A549 (cell line): ENCODE measurements around the gene SCYGR2.

Experiments
- JUNB ChIP-seq: fragments of >200 bp; sonication (Bioruptor Twin); formaldehyde crosslinking; IDR thresholded peaks from 2 replicates; pipeline ENCODE4 v1.6.1; 2016
- KDM1A ChIP-seq: fragments of 200-600 bp; sonication (generic); IDR thresholded peaks from 2 replicates; pipeline ENCODE4 v1.6.1; 2016; ENCODE audit warnings: low read depth, mild to moderate bottlenecking
- POLR2A ChIP-seq: IDR thresholded peaks from 2 replicates; pipeline ENCODE4 v1.6.1; 2012; ENCODE audit warnings: mild to moderate bottlenecking, low read length
- RAD21 ChIP-seq, 2 experiments: fragments of >200 bp in 1 of 2; sonication (Bioruptor Twin) in 1 of 2; formaldehyde crosslinking in 1 of 2; IDR thresholded peaks in 1 of 2; conservative IDR thresholded peaks in 1 of 2; 2 replicates in 1 of 2; 3 replicates in 1 of 2; pipeline ENCODE4 v1.6.1; 2012 to 2018; ENCODE audit warnings: inconsistent platforms in 1 of 2
- RARB ChIP-seq: fragments of 250-450 bp; sonication (Bioruptor Pico); IDR thresholded peaks from 2 replicates; pipeline ENCODE4 v1.8.0; 2021; ENCODE audit warnings: mild to moderate bottlenecking, moderate library complexity
- RFX5 ChIP-seq: fragments of 450-650 bp; IDR thresholded peaks from 2 replicates; pipeline ENCODE4 v1.7.1; 2014; ENCODE audit warnings: antibody characterized with exemption, mild to moderate bottlenecking, moderate library complexity
- TF ChIP-seq, protein P1 (sequence below): fragments of 200-600 bp; sonication (generic); IDR thresholded peaks from 2 replicates; pipeline ENCODE4 v1.6.1; 2016; ENCODE audit warnings: antibody characterized with exemption, mild to moderate bottlenecking, moderate library complexity
- TF ChIP-seq, protein P2 (sequence below): fragments of 450-650 bp; IDR thresholded peaks from 2 replicates; pipeline ENCODE4 v1.6.1; 2014; ENCODE audit warnings: antibody characterized with exemption
- TF ChIP-seq, protein P3 (sequence below): fragments of >200 bp; sonication (Bioruptor Twin); formaldehyde crosslinking; IDR thresholded peaks from 3 replicates; pipeline ENCODE4 v1.5.1; 2016

DNA sequence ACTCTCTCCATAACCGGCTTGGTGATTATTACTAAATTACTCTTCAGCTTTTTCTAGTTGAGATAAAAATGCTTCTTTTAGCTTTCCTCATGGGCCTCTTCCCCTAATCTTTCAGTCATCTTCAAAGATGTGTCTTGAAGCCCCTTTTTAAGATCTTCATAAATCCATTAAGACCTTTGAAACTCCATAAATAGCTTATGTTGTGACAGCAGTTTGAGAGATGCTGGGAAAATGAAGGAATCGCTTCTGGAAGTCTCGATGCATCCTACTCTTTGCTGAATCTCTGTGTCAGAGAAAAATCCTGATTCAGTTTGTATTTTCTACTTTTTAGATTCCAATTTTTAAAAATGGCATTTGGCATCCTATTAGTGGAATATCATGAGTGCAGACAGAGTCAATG, 31.6 kb downstream of the SCYGR2 start:
- TF ChIP-seq POLR2A (no peak), KDM1A (no peak), RFX5 (no peak), JUNB (no peak), RARB (CRISPR knock-in tag) (no peak), RAD21 (conservative IDR thresholded peaks at IDR 0.05 in 1 of 2, IDR thresholded peaks at IDR 0.05 in 1 of 2) (no peak)
- TF ChIP-seq, protein P1, sequence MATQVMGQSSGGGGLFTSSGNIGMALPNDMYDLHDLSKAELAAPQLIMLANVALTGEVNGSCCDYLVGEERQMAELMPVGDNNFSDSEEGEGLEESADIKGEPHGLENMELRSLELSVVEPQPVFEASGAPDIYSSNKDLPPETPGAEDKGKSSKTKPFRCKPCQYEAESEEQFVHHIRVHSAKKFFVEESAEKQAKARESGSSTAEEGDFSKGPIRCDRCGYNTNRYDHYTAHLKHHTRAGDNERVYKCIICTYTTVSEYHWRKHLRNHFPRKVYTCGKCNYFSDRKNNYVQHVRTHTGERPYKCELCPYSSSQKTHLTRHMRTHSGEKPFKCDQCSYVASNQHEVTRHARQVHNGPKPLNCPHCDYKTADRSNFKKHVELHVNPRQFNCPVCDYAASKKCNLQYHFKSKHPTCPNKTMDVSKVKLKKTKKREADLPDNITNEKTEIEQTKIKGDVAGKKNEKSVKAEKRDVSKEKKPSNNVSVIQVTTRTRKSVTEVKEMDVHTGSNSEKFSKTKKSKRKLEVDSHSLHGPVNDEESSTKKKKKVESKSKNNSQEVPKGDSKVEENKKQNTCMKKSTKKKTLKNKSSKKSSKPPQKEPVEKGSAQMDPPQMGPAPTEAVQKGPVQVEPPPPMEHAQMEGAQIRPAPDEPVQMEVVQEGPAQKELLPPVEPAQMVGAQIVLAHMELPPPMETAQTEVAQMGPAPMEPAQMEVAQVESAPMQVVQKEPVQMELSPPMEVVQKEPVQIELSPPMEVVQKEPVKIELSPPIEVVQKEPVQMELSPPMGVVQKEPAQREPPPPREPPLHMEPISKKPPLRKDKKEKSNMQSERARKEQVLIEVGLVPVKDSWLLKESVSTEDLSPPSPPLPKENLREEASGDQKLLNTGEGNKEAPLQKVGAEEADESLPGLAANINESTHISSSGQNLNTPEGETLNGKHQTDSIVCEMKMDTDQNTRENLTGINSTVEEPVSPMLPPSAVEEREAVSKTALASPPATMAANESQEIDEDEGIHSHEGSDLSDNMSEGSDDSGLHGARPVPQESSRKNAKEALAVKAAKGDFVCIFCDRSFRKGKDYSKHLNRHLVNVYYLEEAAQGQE = no peak
- TF ChIP-seq, protein P2, sequence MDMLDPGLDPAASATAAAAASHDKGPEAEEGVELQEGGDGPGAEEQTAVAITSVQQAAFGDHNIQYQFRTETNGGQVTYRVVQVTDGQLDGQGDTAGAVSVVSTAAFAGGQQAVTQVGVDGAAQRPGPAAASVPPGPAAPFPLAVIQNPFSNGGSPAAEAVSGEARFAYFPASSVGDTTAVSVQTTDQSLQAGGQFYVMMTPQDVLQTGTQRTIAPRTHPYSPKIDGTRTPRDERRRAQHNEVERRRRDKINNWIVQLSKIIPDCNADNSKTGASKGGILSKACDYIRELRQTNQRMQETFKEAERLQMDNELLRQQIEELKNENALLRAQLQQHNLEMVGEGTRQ = no peak
- TF ChIP-seq, protein P3, sequence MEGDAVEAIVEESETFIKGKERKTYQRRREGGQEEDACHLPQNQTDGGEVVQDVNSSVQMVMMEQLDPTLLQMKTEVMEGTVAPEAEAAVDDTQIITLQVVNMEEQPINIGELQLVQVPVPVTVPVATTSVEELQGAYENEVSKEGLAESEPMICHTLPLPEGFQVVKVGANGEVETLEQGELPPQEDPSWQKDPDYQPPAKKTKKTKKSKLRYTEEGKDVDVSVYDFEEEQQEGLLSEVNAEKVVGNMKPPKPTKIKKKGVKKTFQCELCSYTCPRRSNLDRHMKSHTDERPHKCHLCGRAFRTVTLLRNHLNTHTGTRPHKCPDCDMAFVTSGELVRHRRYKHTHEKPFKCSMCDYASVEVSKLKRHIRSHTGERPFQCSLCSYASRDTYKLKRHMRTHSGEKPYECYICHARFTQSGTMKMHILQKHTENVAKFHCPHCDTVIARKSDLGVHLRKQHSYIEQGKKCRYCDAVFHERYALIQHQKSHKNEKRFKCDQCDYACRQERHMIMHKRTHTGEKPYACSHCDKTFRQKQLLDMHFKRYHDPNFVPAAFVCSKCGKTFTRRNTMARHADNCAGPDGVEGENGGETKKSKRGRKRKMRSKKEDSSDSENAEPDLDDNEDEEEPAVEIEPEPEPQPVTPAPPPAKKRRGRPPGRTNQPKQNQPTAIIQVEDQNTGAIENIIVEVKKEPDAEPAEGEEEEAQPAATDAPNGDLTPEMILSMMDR = no peak
